GOT3 (cell line): ENCODE measurements around the gene NPIPA1.
A peak's percentile ranks its signal among the peaks of the same experiment; 100 is the strongest.
"Not testable (repeated sequence)": the region's sequence is repeated elsewhere in the genome, so short reads cannot be mapped to it uniquely, and the experiment has no call there.

ENCODE experiments used
- DNase-seq: peaks from one replicate; lab custom pipeline; 2025; ENCODE audit warnings: mixed read lengths; lab: John Stamatoyannopoulos, UW

Gene NPIPA1

DNA sequence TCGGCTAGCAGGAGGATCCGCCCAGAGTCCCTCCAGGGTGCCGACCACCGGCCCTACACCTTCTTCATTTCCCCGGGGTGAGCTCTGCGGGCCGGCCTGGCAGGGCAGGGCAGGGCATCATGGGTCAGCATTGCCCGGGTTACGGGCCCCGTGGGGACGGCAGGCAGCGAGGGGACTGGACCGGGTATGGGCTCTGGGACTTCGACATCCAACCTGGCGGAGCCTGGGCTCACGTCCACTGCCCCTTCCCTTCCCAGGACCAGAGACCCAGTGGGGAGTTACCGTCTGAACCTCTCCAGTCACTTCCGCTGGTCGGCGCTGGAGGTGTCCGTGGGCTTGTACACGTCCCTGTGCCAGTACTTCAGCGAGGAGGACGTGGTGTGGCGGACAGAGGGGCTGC is 7.0 kb upstream of the NPIPA1 start:
- DNase-seq: not testable (repeated sequence)

DNA sequence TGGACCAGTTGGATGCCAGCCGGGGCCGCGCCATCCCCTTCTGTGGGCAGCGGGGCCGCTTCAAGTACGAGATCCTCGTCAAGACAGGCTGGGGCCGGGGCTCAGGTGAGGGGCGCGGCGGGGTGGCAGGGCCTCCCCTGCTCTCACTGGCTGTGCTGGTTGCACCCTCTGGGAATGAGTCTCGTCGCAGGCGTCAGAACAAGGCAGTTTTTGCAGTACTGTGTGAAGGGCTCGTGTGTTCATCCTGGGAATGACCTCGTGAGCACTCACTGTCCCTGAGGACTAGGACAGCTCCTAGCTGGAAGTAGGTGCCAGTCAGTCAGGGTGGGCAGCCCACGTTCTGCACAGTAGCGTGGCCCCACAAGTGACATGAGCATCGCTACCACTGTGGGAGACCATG is 6.3 kb upstream of the NPIPA1 start:
- not testable (repeated sequence) for DNase-seq

DNA sequence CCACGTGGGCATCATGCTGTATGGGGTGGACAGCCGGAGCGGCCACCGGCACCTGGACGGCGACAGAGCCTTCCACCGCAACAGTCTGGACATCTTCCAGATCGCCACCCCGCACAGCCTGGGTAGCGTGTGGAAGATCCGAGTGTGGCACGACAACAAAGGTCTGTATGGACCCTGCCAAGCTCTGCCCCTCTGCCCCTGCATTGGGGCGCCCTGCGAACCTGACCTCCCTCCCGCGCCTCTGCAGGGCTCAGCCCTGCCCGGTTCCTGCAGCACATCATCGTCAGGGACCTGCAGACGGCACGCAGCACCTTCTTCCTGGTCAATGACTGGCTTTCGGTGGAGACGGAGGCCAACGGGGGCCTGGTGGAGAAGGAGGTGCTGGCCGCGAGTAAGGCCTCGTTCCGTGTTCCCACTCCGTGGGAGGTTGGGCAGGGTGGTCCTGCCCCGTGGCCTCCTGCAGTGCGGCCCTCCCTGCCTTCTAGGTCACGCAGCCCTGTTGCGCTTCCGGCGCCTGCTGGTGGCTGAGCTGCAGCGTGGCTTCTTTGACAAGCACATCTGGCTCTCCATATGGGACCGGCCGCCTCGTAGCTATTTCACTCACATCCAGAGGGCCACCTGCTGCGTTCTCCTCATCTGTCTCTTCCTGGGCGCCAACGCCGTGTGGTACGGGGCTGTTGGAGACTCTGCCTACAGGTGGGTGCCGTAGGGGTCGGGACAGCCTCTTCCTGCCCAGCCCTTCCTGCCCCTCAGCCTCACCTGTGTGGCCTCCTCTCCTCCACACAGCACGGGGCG is 4.5 kb upstream of the NPIPA1 start:
- not testable (repeated sequence) for DNase-seq

DNA sequence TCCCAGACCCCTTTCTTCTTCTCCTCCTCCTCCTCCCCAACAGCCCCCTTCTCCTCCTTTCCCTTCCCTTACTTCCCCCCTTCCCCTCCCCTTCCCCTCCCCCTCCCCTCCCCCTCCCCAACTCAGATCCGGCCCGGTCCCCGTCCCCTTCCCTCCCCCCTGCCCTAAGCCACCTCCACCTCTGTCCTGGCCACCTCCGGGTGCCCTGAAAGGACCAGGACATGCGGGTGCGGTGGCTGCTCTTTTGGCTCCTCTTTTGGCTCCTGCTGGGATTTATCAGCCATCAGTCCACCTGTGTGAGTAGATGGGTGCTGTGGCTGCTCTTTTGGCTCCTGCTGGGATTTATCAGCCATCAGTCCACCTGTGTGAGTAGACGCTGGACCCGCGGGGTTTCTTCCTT is 751 bp downstream of the NPIPA1 start:
- DNase-seq: not testable (repeated sequence)

DNA sequence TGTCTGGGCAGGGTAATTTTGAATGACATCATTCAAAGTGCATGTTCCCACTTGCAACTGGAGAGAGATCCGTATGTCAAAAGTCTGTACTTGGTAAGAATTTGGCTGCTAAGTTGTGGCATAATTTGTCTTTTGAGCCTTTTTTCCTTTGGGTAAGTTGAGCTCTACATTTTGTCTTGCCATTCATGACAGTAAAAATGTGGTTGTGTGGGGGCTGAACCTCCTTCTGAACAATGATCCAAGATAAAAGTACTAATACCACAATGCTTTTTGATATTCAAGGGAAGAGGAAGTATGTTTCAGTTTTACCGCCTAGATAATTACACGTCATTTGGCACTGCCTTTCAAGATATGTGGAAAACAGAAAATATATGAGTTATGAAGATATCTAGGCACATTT is 5.4 kb downstream of the NPIPA1 start:
- DNase-seq: not testable (repeated sequence)

DNA sequence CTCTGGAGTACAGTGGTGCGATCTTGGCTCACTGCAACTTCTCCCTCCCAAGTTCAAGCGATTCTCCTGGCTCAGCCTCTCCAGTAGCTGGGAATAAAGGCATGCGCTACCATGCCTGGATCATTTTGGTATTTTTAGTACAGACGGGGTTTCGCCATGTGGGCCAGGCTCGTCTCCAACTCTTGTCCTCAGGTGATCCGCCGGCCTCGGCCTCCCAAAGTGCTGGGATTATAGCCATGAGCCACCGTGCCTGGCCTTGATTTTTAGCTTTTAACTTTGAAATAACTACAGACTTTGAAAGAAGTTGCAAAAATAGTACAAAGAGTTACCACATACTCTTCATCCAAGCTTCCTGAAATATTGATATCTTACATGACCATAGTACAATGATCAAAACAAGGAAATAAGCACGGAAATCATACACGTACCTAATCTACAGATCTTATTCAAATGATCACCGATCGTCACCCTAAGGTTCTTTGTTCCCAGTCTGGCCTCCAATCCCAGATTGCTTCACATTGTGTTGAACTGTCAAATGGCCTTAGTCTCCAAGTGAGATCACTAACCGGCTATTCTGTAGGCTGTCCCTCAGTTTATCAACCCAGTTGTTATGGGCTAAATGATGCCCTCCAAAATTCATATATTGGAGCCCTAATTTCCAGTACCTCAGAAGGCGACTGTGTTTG is 18.4 kb downstream of the NPIPA1 start:
- DNase-seq: no peak

DNA sequence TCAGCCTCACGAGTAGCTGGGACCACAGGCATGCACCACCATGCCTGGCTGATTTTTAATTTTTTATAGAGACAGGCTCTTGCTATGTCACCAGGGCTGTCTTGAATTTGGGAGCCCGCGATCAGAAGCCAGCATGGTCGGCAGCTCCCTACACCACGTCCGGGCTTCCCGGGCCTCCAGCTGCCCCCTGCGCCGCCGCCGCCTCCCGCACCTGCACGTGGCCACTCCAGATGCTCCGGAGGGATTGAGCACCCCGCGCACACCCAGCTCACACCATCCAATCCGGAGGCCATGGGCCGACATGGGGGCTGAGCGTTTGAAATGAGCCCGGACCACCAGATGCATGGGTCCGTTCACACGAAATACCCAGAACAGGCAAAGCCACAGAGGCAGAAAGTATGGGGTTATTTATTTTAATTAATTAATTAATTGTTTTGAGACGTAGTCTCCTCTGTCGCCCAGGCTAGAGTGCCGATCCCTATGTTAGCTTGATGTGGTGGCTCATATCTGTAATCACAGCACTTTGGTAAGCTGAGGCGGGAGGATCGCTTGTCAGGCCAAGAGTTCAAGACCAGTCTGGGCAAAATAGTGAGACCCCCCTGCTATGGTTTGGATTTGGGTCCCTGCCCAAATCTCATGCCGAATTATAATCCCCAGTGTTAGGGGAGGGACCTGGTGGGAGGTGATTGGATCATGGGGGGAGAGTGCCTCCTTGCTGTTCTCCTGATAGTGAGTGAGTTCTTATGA is 20.5 kb downstream of the NPIPA1 start:
- no peak for DNase-seq

DNA sequence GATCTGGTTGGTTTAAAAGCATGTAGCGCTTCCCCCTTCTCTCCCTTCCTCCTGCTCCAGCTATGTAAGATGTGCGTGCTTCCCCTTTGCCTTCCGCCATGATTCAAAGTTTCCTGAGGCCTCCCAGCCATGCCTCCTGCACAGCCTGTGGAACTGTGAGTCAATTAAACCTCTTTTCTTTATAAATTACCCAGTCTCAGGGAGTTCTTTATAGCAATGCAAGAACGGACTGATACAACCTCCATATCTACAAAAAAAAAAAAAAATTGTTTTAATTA is 21.0 kb downstream of the NPIPA1 start:
- no peak for DNase-seq

DNA sequence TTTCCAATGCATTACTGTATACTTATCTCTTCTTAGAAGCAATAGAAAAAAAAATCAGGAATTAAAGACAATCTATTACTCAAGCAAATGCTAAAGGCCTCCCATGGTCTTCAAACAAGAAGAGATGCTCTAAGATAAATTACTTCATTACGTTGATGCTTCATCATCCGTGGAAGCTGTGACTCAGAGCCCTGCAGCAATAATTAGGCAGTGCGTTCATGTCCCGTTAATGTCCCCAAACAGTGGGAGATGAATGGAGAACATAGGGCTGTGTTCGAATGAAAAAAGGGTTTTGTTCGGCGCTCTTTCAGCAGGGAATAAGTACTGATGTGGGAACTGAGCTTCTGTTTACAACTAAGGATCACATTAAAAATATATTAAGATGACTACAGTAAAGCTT is 21.7 kb downstream of the NPIPA1 start:
- no peak for DNase-seq

DNA sequence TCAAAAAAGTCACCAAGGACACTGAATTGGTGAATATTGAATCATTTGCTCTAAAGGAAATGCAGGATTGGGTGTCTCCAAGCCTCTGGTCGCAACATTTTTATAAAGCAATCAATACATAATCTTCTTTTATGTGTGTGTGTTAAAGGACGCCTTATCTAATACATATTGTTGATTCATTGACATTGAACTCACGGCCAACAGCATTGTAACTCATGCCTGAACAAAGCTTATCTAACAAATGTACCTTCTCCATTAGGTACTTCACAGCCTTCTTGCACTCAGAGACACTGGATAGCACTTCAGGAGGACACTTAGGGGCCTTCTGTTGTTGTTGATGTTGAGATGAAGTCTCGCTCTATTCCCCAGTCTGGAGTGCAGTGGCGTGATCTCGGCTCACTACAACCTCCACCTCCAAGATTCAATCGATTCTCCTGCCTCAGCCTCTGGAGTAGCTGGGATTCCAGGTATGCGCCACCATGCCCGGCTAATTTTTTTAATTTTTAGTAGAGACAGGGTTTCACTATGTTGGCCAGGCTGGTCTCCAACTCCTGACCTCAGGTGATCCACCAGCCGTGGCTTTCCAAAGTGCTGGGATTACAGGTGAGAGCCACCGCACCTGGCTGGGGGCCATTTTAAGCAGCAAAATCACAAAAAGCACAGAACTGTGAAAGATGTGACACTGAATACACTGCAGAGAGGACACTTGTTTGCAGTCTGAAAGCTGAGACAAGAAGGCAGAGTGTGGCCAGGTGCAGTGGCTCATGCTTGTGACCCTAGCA is 24.4 kb downstream of the NPIPA1 start:
- DNase-seq: no peak

DNA sequence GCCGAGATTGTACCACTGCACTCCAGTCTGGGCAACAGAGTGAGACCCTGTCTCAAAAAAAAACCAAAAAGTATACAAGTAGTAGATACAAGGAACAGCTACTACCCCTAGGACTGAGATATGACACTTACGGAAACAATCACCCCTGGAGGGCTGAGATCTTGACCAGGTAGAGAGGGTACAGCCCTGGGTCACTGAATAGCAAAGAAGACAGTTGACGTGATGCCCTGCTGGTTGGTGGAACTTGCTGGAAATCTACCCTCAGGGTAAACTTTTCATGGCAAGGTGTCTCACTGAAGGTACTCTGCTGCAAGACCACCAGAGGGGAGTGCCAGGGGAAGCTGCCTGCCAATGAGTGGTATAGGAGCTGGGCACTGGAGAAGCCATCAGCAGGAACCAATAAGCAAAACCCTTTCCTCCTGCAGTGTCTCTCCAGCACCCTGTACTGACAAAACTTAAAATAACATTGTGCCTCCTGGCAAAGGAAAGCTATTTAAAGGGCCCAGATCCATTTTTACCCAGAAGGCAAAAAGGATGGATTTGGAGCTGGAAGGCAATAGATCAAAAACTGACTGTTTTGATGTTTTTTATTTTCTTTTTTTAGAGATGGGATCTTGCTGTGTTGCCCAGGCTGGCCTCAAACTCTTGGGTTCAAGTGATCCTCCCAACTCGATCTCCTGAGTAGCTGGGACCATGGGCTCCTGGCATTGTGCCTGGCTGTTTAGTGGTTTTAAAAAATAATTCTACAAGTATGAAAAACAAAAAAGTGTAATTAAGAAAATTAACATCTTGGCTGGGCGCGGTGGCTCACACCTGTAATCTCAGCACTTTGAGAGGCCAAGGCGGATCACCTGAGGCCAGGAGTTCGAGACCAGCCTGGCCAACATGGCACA is 26.3 kb downstream of the NPIPA1 start:
- no peak for DNase-seq

DNA sequence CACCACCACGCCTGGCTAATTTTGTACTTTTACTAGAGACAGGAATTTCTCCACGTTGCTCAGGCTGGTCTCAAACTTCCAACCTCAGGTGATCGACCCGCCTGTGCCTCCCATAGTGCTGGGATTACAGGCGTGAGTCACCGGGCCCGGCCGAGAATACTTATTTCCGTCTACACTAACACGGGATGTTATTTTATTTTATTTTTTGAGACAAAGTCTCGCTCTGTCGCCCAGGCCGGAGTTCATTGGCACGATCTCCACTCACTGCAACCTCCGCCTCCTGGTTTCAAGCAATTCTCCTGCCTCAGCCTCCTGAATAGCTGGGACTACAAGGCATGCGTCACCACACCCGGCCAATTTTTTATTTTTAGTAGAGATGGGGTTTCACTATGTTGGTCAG is 28.1 kb downstream of the NPIPA1 start:
- DNase-seq: no peak

DNA sequence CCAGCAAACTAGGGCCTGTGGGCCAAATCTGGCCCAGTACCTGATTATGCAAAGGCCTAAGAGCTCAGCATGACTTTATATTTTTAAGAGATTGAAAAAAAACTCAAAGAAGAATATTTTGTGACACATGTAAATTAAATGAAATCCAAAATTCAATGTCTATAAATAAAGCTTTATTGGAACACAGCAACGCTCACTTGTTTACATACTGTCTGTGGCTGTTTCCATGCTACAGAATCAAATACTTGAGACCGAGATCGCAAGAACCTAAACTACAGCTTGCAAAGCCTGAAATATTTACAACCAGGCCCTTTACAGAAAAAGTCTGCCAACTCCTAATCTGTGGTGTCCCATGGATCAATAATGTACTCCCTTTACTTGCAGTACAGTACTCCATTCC is 32.6 kb downstream of the NPIPA1 start:
- DNase-seq: not testable (repeated sequence)

DNA sequence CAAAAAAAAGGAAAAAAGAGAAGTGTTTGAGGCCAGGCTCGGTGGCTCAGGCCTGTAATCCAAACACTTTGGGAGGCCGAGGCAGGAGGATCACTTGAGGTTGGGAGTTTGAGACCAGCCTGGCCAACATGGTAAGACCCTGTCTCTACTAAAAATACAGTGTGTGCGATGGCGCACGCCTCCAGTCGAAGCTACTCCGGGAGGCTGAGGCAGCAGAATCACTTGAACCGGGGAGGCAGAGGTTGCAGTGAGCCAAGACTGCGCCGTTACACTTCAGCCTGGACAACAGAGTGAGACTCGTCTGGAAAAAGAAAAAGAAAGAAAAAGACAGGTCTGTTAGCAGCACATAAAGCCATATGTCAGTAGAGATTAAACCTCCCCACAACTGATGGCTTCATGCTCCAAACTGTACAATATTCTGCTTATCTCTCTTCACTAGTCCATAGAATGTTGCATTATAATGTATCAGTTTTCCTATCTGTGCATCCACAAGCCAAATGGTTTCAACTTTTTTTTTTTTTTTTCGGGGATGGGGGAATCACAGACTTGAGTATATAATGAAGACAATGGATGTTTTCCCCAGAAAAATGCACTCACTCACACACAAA is 34.5 kb downstream of the NPIPA1 start:
- not testable (repeated sequence) for DNase-seq

DNA sequence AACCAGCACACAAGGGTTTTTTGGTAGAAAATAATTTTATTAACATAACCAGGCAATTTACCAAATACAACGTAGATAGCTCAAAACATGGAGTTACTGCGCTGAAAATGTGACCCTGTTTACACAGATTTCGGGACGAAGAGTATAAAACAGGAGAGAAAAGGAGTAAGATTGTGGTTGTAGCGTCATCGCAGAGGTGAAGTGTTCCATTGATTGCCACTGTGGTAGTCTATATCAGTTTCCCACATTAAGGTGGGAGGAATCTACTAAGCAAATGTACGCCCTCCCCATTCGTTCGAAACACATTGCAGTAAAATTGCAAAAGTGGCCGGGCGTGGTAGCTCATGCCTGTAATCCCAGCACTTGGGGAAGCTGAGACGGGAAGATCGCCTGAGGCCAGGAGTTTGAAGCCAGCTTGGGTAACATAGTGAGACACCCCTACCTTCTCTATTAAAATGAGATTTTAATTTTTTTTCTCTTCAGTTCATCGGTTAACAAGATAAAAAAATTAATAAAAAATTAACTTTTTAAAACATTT is 36.6 kb downstream of the NPIPA1 start:
- DNase-seq: not testable (repeated sequence)

DNA sequence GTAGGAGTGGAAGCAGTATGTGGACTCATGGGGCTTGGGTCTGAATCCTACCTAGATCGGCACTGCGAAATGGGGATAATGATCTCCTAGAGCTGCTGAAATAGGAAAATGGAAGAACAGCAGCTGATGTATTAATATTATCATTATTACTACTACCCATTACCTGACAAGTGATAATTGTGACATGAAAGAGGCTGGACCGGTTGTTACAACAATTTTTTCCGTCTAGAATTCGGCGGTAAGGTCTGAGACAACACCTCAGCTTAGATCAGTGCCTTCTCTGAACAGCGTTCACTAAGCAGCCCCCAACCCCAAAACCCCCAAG is 37.0 kb downstream of the NPIPA1 start:
- not testable (repeated sequence) for DNase-seq

DNA sequence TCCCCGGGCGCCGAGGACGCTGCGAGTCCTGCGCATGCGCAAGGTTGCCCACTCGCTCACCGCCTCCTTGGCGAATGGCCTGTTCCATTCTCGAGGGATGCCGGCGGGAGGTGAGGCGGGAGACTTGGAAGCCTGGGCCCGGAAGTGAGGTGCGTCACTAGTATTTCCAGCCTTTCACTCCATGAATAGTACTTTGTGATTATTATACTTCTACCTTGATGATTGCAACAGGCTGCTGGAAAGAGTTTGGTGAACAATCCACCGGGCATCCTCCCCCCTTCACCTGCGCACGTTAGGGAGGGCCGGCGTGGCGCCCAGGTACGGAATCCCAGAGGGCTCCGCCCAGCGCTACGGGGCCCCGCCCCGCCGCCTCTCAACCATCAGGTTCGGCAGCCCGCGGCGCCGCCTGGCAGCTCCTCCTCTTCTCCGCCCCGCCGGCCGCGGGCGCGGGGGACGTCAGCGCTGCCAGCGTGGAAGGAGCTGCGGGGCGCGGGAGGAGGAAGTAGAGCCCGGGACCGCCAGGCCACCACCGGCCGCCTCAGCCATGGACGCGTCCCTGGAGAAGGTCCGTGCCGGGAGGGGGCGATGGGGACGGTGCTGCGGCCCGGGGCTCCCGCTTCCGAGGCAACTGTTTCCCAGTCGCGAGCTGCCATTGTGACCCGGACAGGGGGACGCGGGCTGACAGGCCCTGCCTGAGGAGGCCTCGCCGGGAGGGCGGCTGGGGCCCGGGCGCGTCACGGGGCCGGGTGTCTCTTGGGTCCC is 37.6 kb downstream of the NPIPA1 start, which contains the start of gene PDXDC1:
PDXDC1 (plus strand) TSS at position 371 of the 762 bp plus-strand sequence; CDS start at position 545, 174 bp downstream.
- peak; percentile 84 for DNase-seq

DNA sequence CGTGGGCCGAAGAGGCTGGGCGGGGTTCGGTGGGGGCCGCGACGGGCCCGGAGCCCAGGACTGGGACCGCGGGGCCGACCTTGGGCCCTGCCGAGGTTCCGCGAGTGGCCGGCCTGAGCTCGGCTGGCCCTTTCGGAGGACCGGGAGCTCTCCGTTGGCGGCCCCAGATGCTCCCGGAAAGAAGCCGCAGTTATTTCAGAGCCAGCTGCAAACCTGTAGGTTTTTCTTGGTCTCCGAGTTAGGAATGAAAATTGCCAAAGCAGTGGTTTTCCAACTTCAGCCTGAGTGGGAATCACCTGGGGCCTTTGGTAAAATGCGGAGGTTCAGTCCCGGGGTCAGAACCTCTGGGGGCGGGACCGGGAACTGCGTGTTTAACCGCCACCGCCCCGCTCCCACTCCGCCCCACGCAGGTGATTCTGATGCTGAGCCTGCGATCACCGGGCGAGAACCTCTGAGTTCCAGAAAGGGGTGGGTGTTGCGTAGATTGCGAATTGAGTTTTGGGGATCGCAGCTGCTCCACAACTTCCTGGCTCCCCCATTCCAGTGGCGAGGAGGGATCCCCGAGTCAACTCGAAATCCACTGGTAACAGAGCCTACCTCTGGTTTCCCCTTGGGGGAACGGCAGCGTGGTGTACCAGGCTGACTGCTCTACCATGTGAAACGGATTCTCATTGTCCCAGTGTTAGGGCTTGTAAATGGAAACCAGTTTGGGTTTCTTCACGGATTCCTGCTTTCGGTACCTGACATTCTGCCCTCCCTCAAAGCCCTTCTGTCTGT is 38.4 kb downstream of the NPIPA1 start:
- DNase-seq: not testable (repeated sequence)
